Measurements from ENCODE around the gene BTBD17. TPM values are rescaled to one million over a fixed set of nuclear protein-coding genes. Genes with fewer than 3 reads are reported as not detected.

Gene BTBD17
- total and polyA plus RNA-seq, 2 experiments from 2014 or later = 0.39 to 1.3 TPM

DNA sequence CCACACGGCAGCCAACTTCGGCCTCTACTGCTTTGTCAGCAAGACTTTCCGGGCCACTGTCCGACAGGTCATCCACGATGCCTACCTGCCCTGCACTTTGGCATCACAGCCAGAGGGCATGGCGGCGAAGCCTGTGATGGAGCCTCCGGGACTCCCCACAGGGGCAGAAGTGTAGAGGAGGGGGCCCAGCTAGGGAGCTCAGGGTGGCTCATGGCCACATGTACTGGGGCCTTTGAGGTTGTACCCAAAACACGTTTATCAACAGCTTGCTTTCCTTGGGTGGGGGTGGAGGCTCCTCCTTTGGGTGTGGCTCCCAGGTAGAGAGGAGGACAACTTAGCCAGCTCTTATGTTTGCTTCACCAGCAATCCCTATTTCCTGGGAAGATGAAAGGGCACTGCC lies 10.8 kb upstream of the BTBD17 start:
- Histone ChIP-seq H3K4me1 (ENCODE audit: insufficient read depth) (peaks cover 6% of the 10 kb centered on the region), H3K79me2 (no peaks in the 10 kb centered on the region), H2AFZ (no peak overlapping the region), H3K9me2 (replicated peaks; ENCODE audit: insufficient read depth) (no peaks in the 10 kb centered on the region), H3K4me2 (no peak overlapping the region), H3K27me3 (no peaks in the 10 kb centered on the region), H3K9me3 (ENCODE audit: low read depth) (no peaks in the 10 kb centered on the region), H4K20me1 (ENCODE audit: insufficient read depth, poor library complexity, severe bottlenecking) (no peaks in the 10 kb centered on the region), H3K36me3 (replicated peaks; ENCODE audit: insufficient read depth, low read depth) (no peaks in the 10 kb centered on the region), H3K4me3 (no peak overlapping the region), H3K27ac (no peak overlapping the region)
- DNase-seq (ENCODE audit: low spot score) = no peak
- TF ChIP-seq, protein P1, sequence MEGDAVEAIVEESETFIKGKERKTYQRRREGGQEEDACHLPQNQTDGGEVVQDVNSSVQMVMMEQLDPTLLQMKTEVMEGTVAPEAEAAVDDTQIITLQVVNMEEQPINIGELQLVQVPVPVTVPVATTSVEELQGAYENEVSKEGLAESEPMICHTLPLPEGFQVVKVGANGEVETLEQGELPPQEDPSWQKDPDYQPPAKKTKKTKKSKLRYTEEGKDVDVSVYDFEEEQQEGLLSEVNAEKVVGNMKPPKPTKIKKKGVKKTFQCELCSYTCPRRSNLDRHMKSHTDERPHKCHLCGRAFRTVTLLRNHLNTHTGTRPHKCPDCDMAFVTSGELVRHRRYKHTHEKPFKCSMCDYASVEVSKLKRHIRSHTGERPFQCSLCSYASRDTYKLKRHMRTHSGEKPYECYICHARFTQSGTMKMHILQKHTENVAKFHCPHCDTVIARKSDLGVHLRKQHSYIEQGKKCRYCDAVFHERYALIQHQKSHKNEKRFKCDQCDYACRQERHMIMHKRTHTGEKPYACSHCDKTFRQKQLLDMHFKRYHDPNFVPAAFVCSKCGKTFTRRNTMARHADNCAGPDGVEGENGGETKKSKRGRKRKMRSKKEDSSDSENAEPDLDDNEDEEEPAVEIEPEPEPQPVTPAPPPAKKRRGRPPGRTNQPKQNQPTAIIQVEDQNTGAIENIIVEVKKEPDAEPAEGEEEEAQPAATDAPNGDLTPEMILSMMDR (IDR thresholded peaks at IDR 0.05; ENCODE audit: poor library complexity) = no peak
- TF ChIP-seq EZH2 (IDR thresholded peaks at IDR 0.05; ENCODE audit: borderline replicate concordance) (no peak), EZH2phosphoT487 (IDR thresholded peaks at IDR 0.05; ENCODE audit: low read depth, severe bottlenecking, unreplicated experiment) (no peak)
- 94% methylated on average over 9 of the region's 9 CpGs for WGBS (ENCODE audit: low lambda C conversion rate, missing lambda C conversion rate)

- no peak for DNase-seq (ENCODE audit: low spot score)
These were observed 10.0 kb upstream of the BTBD17 start for GRCh38 chr17:74371653-74372147.

DNA sequence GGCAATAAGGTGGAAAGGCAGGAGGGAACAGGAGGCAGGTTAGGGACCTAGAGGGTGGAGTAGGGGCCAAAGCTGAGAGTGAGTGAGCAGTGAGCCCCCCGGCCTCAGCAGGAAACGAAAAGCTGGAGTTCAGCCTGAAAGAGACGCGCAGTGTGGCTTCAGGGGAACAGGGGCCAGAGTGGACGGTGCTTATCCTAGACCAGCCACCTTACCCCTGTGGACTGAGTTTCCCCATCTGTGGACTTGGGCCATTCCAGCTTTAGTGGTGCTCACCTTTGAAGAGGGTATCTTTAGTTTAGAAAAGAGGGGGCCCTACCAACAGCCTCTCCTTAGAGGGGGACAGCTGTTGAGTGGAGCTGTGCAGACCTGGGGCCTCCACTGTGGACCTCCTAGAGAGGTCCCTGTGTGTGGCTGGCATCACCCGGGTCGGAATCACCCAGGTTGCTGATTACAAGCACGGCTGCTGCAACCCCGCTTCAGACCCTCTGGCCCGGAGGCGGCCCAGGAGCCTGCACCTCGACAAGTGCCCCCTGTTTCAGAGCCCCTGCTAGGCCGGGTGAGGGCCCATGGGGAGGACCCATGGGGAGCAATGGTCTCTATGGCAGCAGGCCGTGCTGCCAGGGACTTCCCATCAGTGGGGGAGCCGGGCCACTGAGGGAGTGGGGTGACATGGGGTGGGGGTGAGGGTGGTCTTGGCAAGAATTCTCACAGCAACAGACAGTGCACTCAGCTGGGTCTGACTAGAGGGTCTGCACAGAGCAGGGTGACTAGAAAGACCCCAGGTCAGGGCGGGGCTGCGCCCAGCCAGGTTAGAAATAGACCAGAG lies 8.2 kb upstream of the BTBD17 start:
- Histone ChIP-seq H4K20me1 (ENCODE audit: insufficient read depth, poor library complexity, severe bottlenecking) (no peaks in the 10 kb centered on the region), H3K4me2 (no peak overlapping the region), H3K4me3 (no peak overlapping the region), H3K27ac (no peak overlapping the region), H3K9me2 (replicated peaks; ENCODE audit: insufficient read depth) (no peaks in the 10 kb centered on the region), H3K27me3 (no peaks in the 10 kb centered on the region), H3K9me3 (ENCODE audit: low read depth) (no peaks in the 10 kb centered on the region), H2AFZ (no peak overlapping the region), H3K36me3 (replicated peaks; ENCODE audit: insufficient read depth, low read depth) (no peaks in the 10 kb centered on the region), H3K4me1 (ENCODE audit: insufficient read depth) (peaks cover 6% of the 10 kb centered on the region), H3K79me2 (no peaks in the 10 kb centered on the region)
- TF ChIP-seq, protein P1 (IDR thresholded peaks at IDR 0.05; ENCODE audit: poor library complexity) = no peak
- TF ChIP-seq EZH2 (IDR thresholded peaks at IDR 0.05; ENCODE audit: borderline replicate concordance) (no peak), EZH2phosphoT487 (IDR thresholded peaks at IDR 0.05; ENCODE audit: low read depth, severe bottlenecking, unreplicated experiment) (no peak)
- WGBS (ENCODE audit: low lambda C conversion rate, missing lambda C conversion rate) = 93% methylated on average over 16 of the region's 17 CpGs
- no peak for DNase-seq (ENCODE audit: low spot score)

More at GRCh38 chr17:74371653-74372147, 10.0 kb upstream of the BTBD17 start:
- no peak overlapping the region for H3K27ac ChIP-seq
- H2AFZ ChIP-seq = no peak overlapping the region
- no peaks in the 10 kb centered on the region for H3K27me3 ChIP-seq
- 96% methylated on average over 23 of the region's 26 CpGs for WGBS (ENCODE audit: low lambda C conversion rate, missing lambda C conversion rate)
- H3K4me2 ChIP-seq = no peak overlapping the region
- H3K36me3 ChIP-seq (replicated peaks; ENCODE audit: insufficient read depth, low read depth) = no peaks in the 10 kb centered on the region
- H3K79me2 ChIP-seq = no peaks in the 10 kb centered on the region
- peaks cover 6% of the 10 kb centered on the region for H3K4me1 ChIP-seq (ENCODE audit: insufficient read depth)
- no peaks in the 10 kb centered on the region for H3K9me2 ChIP-seq (replicated peaks; ENCODE audit: insufficient read depth)
- H3K4me3 ChIP-seq = no peak overlapping the region
- H3K9me3 ChIP-seq (ENCODE audit: low read depth) = no peaks in the 10 kb centered on the region
- H4K20me1 ChIP-seq (ENCODE audit: insufficient read depth, poor library complexity, severe bottlenecking) = no peaks in the 10 kb centered on the region
- TF ChIP-seq, protein P1 (IDR thresholded peaks at IDR 0.05; ENCODE audit: poor library complexity) = no peak
